ENCODE data around the gene GGACT. TPM values are rescaled to one million over a fixed set of nuclear protein-coding genes. Genes with fewer than 3 reads are reported as not detected.

Gene GGACT
- total RNA-seq, 2 donors from 2014 or later: 4.9 to 17.8 TPM

GRCh38 chr13:100549316-100549715 lies 39.3 kb downstream of the GGACT start:
- no peaks in the 10 kb centered on the region for H3K27me3 ChIP-seq
- no peak overlapping the region for H3K27ac ChIP-seq

GRCh38 chr13:100547791-100548201 lies 40.8 kb downstream of the GGACT start:
- Histone ChIP-seq H3K4me3 (no peak overlapping the region), H3K4me1 (peaks cover 39% of the 10 kb centered on the region), H3K36me3 (replicated peaks in 1 of 2; ENCODE audit: insufficient read depth in 1 of 2, low read depth in 2 of 2) (no peaks in the 10 kb centered on the region), H3K27me3 (no peaks in the 10 kb centered on the region), H3K27ac (peak overlapping the region; percentile 39 to 75 (median 66)), H3K9me3 (no peaks in the 10 kb centered on the region)
- intact Hi-C loops (cut with DNase I): no loop called here
- ATAC-seq: peak; percentile 12
- WGBS, 2 donors: 21% methylated on average over 9 of the region's 9 CpGs
- DNase-seq: peak; percentile 41 to 65 (median 55)
- no peak for TF ChIP-seq CTCF (IDR thresholded peaks at IDR 0.05)
- no peak for TF ChIP-seq POLR2A (IDR thresholded peaks at IDR 0.05)

More at GRCh38 chr13:100549316-100549715, 39.3 kb downstream of the GGACT start:
- ATAC-seq (no peak), DNase-seq (no peak)
- TF ChIP-seq POLR2A (IDR thresholded peaks at IDR 0.05) (no peak), CTCF (IDR thresholded peaks at IDR 0.05) (no peak)
- intact Hi-C loops (cut with DNase I): no loop called here
- H3K9me3 ChIP-seq: no peaks in the 10 kb centered on the region
- WGBS, 2 donors: 92 to 98% methylated on average over 4 to 9 of the region's 9 CpGs
- peaks cover 29% of the 10 kb centered on the region for H3K4me1 ChIP-seq
- no peak overlapping the region for H3K4me3 ChIP-seq
- no peaks in the 10 kb centered on the region for H3K36me3 ChIP-seq (replicated peaks in 1 of 2; ENCODE audit: insufficient read depth in 1 of 2, low read depth in 2 of 2)

- no peaks in the 10 kb centered on the region for H3K36me3 ChIP-seq (replicated peaks in 1 of 2; ENCODE audit: insufficient read depth in 1 of 2, low read depth in 2 of 2)
- no peaks in the 10 kb centered on the region for H3K27me3 ChIP-seq
- no peak for DNase-seq
- H3K4me1 ChIP-seq: peaks cover 39% of the 10 kb centered on the region
- H3K4me3 ChIP-seq: no peak overlapping the region
- 95 to 96% methylated on average over 18 to 21 of the region's 21 CpGs for WGBS, 2 donors
- H3K27ac ChIP-seq: peak overlapping the region in 3 of 4 donors; percentile 39 to 68 (median 65)
- ATAC-seq: no peak
- H3K9me3 ChIP-seq: no peaks in the 10 kb centered on the region
- TF ChIP-seq CTCF (IDR thresholded peaks at IDR 0.05): no peak
- TF ChIP-seq POLR2A (IDR thresholded peaks at IDR 0.05): no peak
- intact Hi-C loops (cut with DNase I): no loop called here
Observed at GRCh38 chr13:100546713-100547405, 41.7 kb downstream of the GGACT start.

GRCh38 chr13:100545684-100546061 lies 42.9 kb downstream of the GGACT start:
- H3K4me1 ChIP-seq: peaks cover 39% of the 10 kb centered on the region
- TF ChIP-seq CTCF (IDR thresholded peaks at IDR 0.05): no peak
- TF ChIP-seq POLR2A (IDR thresholded peaks at IDR 0.05): no peak
- no peak for DNase-seq
- no peaks in the 10 kb centered on the region for H3K27me3 ChIP-seq
- intact Hi-C loops (cut with DNase I): no loop called here
- no peak for ATAC-seq
- peak overlapping the region in 3 of 4 donors; percentile 64 to 68 (median 65) for H3K27ac ChIP-seq
- H3K36me3 ChIP-seq (replicated peaks in 1 of 2; ENCODE audit: insufficient read depth in 1 of 2, low read depth in 2 of 2): no peaks in the 10 kb centered on the region
- 82 to 89% methylated on average over 4 of the region's 4 CpGs for WGBS, 2 donors
- no peaks in the 10 kb centered on the region for H3K9me3 ChIP-seq
- no peak overlapping the region for H3K4me3 ChIP-seq

Data from body of pancreas (tissue), 4 donors.